NCI-H1105 (cell line): Measurements from ENCODE around the gene RIGI.
"Not testable (repeated sequence)": the region's sequence is repeated elsewhere in the genome, so short reads cannot be mapped to it uniquely, and the experiment has no call there.

ENCODE experiments used
- DNase-seq: peaks from one replicate; lab custom pipeline; 2025; lab: John Stamatoyannopoulos, UW

The RIGI gene

GRCh38 chr9:32526707-32527048, 682 bp upstream of the RIGI start:
- no peak for DNase-seq

GRCh38 chr9:32525709-32526030, 326 bp downstream of the RIGI start:
- DNase-seq: no peak

- no peak for DNase-seq
These were observed 896 bp downstream of the RIGI start for GRCh38 chr9:32524892-32525708.

- DNase-seq: not testable (repeated sequence)
These were observed 1.5 kb downstream of the RIGI start for GRCh38 chr9:32524558-32524891.

GRCh38 chr9:32523910-32524309, 2.1 kb downstream of the RIGI start:
- DNase-seq: no peak

GRCh38 chr9:32518276-32518675, 7.7 kb downstream of the RIGI start:
- DNase-seq: no peak

GRCh38 chr9:32516241-32516640, 9.8 kb downstream of the RIGI start:
- DNase-seq: no peak

GRCh38 chr9:32508728-32509127, 17.3 kb downstream of the RIGI start:
- DNase-seq: no peak

- no peak for DNase-seq
These were observed 23.0 kb downstream of the RIGI start for GRCh38 chr9:32503008-32503407.

- DNase-seq: no peak
These were observed 23.5 kb downstream of the RIGI start for GRCh38 chr9:32502464-32502863.

- DNase-seq: no peak
These were observed 24.1 kb downstream of the RIGI start for GRCh38 chr9:32501868-32502267.

GRCh38 chr9:32500768-32501167, 25.2 kb downstream of the RIGI start:
- DNase-seq: no peak

GRCh38 chr9:32497921-32498320, 28.1 kb downstream of the RIGI start:
- no peak for DNase-seq

GRCh38 chr9:32490601-32491000, 35.4 kb downstream of the RIGI start:
- DNase-seq: no peak

GRCh38 chr9:32487981-32488380, 38.0 kb downstream of the RIGI start:
- no peak for DNase-seq

- no peak for DNase-seq
These were observed 39.0 kb downstream of the RIGI start for GRCh38 chr9:32486839-32487562.

- no peak for DNase-seq
These were observed 42.7 kb downstream of the RIGI start for GRCh38 chr9:32483343-32483742.
